Measurements from ENCODE around the gene CASR.

- no peak for TF ChIP-seq POLR2A (IDR thresholded peaks at IDR 0.05; ENCODE audit: low read length)
- no peak for TF ChIP-seq KDM1A (IDR thresholded peaks at IDR 0.05; ENCODE audit: low read depth)
- TF ChIP-seq, protein P1, sequence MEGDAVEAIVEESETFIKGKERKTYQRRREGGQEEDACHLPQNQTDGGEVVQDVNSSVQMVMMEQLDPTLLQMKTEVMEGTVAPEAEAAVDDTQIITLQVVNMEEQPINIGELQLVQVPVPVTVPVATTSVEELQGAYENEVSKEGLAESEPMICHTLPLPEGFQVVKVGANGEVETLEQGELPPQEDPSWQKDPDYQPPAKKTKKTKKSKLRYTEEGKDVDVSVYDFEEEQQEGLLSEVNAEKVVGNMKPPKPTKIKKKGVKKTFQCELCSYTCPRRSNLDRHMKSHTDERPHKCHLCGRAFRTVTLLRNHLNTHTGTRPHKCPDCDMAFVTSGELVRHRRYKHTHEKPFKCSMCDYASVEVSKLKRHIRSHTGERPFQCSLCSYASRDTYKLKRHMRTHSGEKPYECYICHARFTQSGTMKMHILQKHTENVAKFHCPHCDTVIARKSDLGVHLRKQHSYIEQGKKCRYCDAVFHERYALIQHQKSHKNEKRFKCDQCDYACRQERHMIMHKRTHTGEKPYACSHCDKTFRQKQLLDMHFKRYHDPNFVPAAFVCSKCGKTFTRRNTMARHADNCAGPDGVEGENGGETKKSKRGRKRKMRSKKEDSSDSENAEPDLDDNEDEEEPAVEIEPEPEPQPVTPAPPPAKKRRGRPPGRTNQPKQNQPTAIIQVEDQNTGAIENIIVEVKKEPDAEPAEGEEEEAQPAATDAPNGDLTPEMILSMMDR (IDR thresholded peaks at IDR 0.05) = no peak
- TF ChIP-seq HOXA7 (CRISPR knock-in tag; IDR thresholded peaks at IDR 0.05) = no peak
- no peak for TF ChIP-seq PHF8 (IDR thresholded peaks at IDR 0.05; ENCODE audit: borderline replicate concordance, low read depth)
- TF ChIP-seq RAD21 (conservative IDR thresholded peaks at IDR 0.05 in 1 of 2, IDR thresholded peaks at IDR 0.05 in 1 of 2) = no peak
- no peak for TF ChIP-seq RARB (CRISPR knock-in tag; IDR thresholded peaks at IDR 0.05)
- TF ChIP-seq KDM5A (IDR thresholded peaks at IDR 0.05) = no peak
- TF ChIP-seq CHD2 (IDR thresholded peaks at IDR 0.05; ENCODE audit: low read length, partially characterized antibody) = no peak
- TF ChIP-seq BHLHE40 (IDR thresholded peaks at IDR 0.05; ENCODE audit: low read depth, low read length) = no peak
Observed at GRCh38 chr3:122295266-122296062, 112.0 kb downstream of the CASR start.
